ENCODE results near the gene ZBTB44.

Gene ZBTB44

GRCh38 chr11:130214861-130215530 is 99.7 kb downstream of the ZBTB44 start:
- no peak for DNase-seq (ENCODE audit: low read depth in 2 of 2)

- no peak for DNase-seq (ENCODE audit: low read depth in 2 of 2)
These were observed 100.8 kb downstream of the ZBTB44 start for GRCh38 chr11:130213979-130214281.

GRCh38 chr11:130213143-130213978 is 101.4 kb downstream of the ZBTB44 start:
- DNase-seq (ENCODE audit: low read depth in 2 of 2): peak; percentile 37 to 43

GRCh38 chr11:130212431-130212961 is 102.2 kb downstream of the ZBTB44 start:
- DNase-seq (ENCODE audit: low read depth in 2 of 2): no peak

GRCh38 chr11:130211781-130212401 is 102.8 kb downstream of the ZBTB44 start:
- DNase-seq (ENCODE audit: low read depth in 2 of 2): no peak

GRCh38 chr11:130211144-130211543 is 103.6 kb downstream of the ZBTB44 start:
- no peak for DNase-seq (ENCODE audit: low read depth in 2 of 2)

GRCh38 chr11:130209954-130210854 is 104.5 kb downstream of the ZBTB44 start:
- DNase-seq (ENCODE audit: low read depth in 2 of 2): no peak

GRCh38 chr11:130209128-130209932 is 105.4 kb downstream of the ZBTB44 start:
- DNase-seq (ENCODE audit: low read depth in 2 of 2): no peak

GRCh38 chr11:130208241-130209127 is 106.2 kb downstream of the ZBTB44 start:
- no peak for DNase-seq (ENCODE audit: low read depth in 2 of 2)

GRCh38 chr11:130206141-130206540 is 108.6 kb downstream of the ZBTB44 start:
- DNase-seq (ENCODE audit: low read depth in 2 of 2): no peak

- DNase-seq (ENCODE audit: low read depth in 2 of 2): no peak
These were observed 110.0 kb downstream of the ZBTB44 start for GRCh38 chr11:130204703-130205095.

GRCh38 chr11:130203766-130204702 is 110.7 kb downstream of the ZBTB44 start:
- no peak for DNase-seq (ENCODE audit: low read depth in 2 of 2)

- DNase-seq (ENCODE audit: low read depth in 2 of 2): no peak
These were observed 111.7 kb downstream of the ZBTB44 start for GRCh38 chr11:130202818-130203689.

GRCh38 chr11:130202009-130202817 is 112.5 kb downstream of the ZBTB44 start:
- DNase-seq (ENCODE audit: low read depth in 2 of 2): no peak

GRCh38 chr11:130201026-130201425 is 113.7 kb downstream of the ZBTB44 start:
- DNase-seq (ENCODE audit: low read depth in 2 of 2): no peak

GRCh38 chr11:130199792-130200191 is 114.9 kb downstream of the ZBTB44 start:
- DNase-seq (ENCODE audit: low read depth in 2 of 2): no peak

- no peak for DNase-seq (ENCODE audit: low read depth in 2 of 2)
These were observed 115.8 kb downstream of the ZBTB44 start for GRCh38 chr11:130198964-130199363.

All from stimulated activated CD8-positive, alpha-beta memory T cell treated with anti-CD3 and anti-CD28 coated beads, Interleukin-15, amount 100 ng/mL, for 48 hours (primary cell).